ENCODE results near the gene PPRC1. TPM values are rescaled to one million over a fixed set of nuclear protein-coding genes. Genes with fewer than 3 reads are reported as not detected.

The PPRC1 gene
- total and polyA plus RNA-seq, 2 donors (not counting 1 experiment from before 2014, with no cell fraction given), result 23.3 to 36.3 TPM

DNA sequence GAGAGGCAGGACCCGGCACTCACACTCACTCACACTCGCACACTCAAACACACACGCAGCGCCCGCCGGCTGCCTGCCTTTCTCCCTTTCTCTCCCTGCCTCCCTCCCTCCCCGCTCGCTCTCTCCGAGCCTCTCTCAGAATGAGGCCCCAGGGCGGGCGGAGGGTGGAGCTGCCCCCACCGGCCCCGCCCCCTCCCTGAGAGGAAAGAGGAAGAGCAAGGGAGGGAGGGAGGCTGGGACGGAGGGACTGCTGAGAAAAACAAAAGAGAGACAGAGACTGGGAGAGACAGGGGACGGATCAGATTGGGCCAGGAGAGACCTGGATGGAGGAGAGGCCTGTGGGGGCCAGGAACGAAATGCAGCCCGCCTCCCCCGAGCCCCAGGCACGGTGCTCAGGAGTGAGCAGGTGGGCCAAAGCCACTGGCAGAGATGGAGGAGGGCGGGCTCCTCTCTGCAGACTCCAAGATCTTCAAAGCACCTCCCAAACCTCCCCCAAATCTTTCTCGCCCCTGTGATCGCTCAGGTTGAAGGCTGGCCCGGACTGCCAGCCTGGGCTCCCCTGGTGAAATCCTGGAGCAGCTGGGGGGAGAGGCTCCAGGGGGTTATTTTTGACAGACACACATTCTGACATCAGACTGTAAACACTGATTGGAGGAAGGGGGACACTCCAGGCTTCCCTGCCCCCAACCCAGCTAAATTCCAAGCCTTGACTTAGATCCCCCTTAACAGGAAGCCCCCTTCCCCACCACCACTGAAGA lies 17.8 kb upstream of the PPRC1 start:
- Mint-ChIP-seq H3K4me1 (peaks cover 63% of the 10 kb centered on the region), H3K27me3 (no peaks in the 10 kb centered on the region), H3K4me3 (peak overlapping the region; percentile 86), H3K27ac (peak overlapping the region; percentile 91), H3K9me3 (ENCODE audit: insufficient read depth) (no peaks in the 10 kb centered on the region)
- peak; percentile 87 for DNase-seq
- H3K4me2 ChIP-seq (replicated peaks; ENCODE audit: low read depth, low read length, poor library complexity, severe bottlenecking), result peak overlapping the region; percentile 96
- H3K4me3 ChIP-seq (ENCODE audit: control extremely low read depth in 1 of 5, extremely low read depth in 1 of 5, insufficient read depth in 1 of 5, low read depth in 2 of 5, low read length in 4 of 5), result peak overlapping the region; percentile 45 to 64 (median 57)
- no peaks in the 10 kb centered on the region for H3K9me3 ChIP-seq (ENCODE audit: control extremely low read depth in 1 of 3, control insufficient read depth in 2 of 3, insufficient read depth in 1 of 3, low read length in 2 of 3)
- H3K4me1 ChIP-seq (ENCODE audit: control insufficient read depth in 2 of 2, insufficient read depth in 2 of 2, low read length in 2 of 2), result peaks cover 58 to 73% of the 10 kb centered on the region in 2 donors
- H3K27ac ChIP-seq (ENCODE audit: low read length in 2 of 2), result peak overlapping the region; percentile 60 to 94
- CTCF ChIA-PET, result interaction anchor here (0.7 to 1.6 kb wide), 4 partner anchors 17 to 274 kb away, joined by 3 to 5 read pairs (median 4); no protein-coding TSS in a partner anchor
- peaks cover 62% of the 10 kb centered on the region for H4K20me1 ChIP-seq (ENCODE audit: control insufficient read depth, insufficient read depth, low read length, poor library complexity, severe bottlenecking)
- intact Hi-C loops (cut with micrococcal nuclease), result loop anchor here (1.0 to 5.0 kb wide), 4 partner anchors 17 to 273 kb away; partner anchors contain the start of genes HPS6, KCNIP2 and NOLC1
- 0% methylated on average over 12 of the region's 23 CpGs for WGBS (ENCODE audit: insufficient coverage)
- H3K9ac ChIP-seq (ENCODE audit: low read length), result peak overlapping the region; percentile 68
- no peaks in the 10 kb centered on the region for H3K27me3 ChIP-seq (replicated peaks in 1 of 4; ENCODE audit: control extremely low read depth in 1 of 4, control insufficient read depth in 3 of 4, insufficient read depth in 4 of 4, low read length in 3 of 4)
- H3K36me3 ChIP-seq (replicated peaks in 1 of 2; ENCODE audit: control extremely low read depth in 1 of 2, control insufficient read depth in 1 of 2, extremely low read depth in 1 of 2, insufficient read depth in 2 of 2, low read length in 1 of 2), result peaks cover 2 to 14% of the 10 kb centered on the region in 2 experiments
- peak overlapping the region; percentile 77 for H2AFZ ChIP-seq (ENCODE audit: insufficient read depth, low read depth, low read length, poor library complexity, severe bottlenecking)
- TF ChIP-seq CTCF (IDR thresholded peaks at IDR 0.05) (no peak), EZH2 (IDR thresholded peaks at IDR 0.05; ENCODE audit: borderline replicate concordance, insufficient read depth, low read depth, low read length, poor library complexity, severe bottlenecking) (no peak)
- H3K79me2 ChIP-seq (ENCODE audit: control insufficient read depth, insufficient read depth, low read length), result peaks cover 93% of the 10 kb centered on the region
- peak; percentile 79 for ATAC-seq (ENCODE audit: low read depth)
- POLR2A ChIA-PET, result interaction anchor here (0.6 to 1.3 kb wide), 3 partner anchors 50 to 539 kb away, joined by 3 to 7 read pairs (median 4); partner anchors contain the start of gene HPS6

- no peaks in the 10 kb centered on the region for H3K9me3 Mint-ChIP-seq (ENCODE audit: insufficient read depth)
- H3K4me1 ChIP-seq (ENCODE audit: control insufficient read depth in 2 of 2, insufficient read depth in 2 of 2, low read length in 2 of 2), result peaks cover 58 to 73% of the 10 kb centered on the region in 2 donors
- H2AFZ ChIP-seq (ENCODE audit: insufficient read depth, low read depth, low read length, poor library complexity, severe bottlenecking), result no peak overlapping the region
- DNase-seq, result peak; percentile 35
- H3K4me2 ChIP-seq (replicated peaks; ENCODE audit: low read depth, low read length, poor library complexity, severe bottlenecking), result peak overlapping the region; percentile 96
- WGBS (ENCODE audit: insufficient coverage), result 0% methylated on average over 2 of the region's 3 CpGs
- no peak for ATAC-seq (ENCODE audit: low read depth)
- H3K27ac ChIP-seq (ENCODE audit: low read length in 2 of 2), result peak overlapping the region; percentile 60 to 94
- peak overlapping the region; percentile 91 for H3K27ac Mint-ChIP-seq
- no peaks in the 10 kb centered on the region for H3K9me3 ChIP-seq (ENCODE audit: control extremely low read depth in 1 of 3, control insufficient read depth in 2 of 3, insufficient read depth in 1 of 3, low read length in 2 of 3)
- intact Hi-C loops (cut with micrococcal nuclease), result loop anchor here (1.0 to 5.0 kb wide), 4 partner anchors 17 to 273 kb away; partner anchors contain the start of genes HPS6, KCNIP2 and NOLC1
- H4K20me1 ChIP-seq (ENCODE audit: control insufficient read depth, insufficient read depth, low read length, poor library complexity, severe bottlenecking), result peaks cover 54% of the 10 kb centered on the region
- H3K4me1 Mint-ChIP-seq, result peaks cover 63% of the 10 kb centered on the region
- H3K27me3 Mint-ChIP-seq, result no peaks in the 10 kb centered on the region
- no peak for TF ChIP-seq EZH2 (IDR thresholded peaks at IDR 0.05; ENCODE audit: borderline replicate concordance, insufficient read depth, low read depth, low read length, poor library complexity, severe bottlenecking)
- TF ChIP-seq CTCF (IDR thresholded peaks at IDR 0.05), result no peak
- H3K4me3 Mint-ChIP-seq, result peak overlapping the region; percentile 86
- H3K9ac ChIP-seq (ENCODE audit: low read length), result peak overlapping the region; percentile 68
- peak overlapping the region; percentile 45 to 64 (median 57) for H3K4me3 ChIP-seq (ENCODE audit: control extremely low read depth in 1 of 5, extremely low read depth in 1 of 5, insufficient read depth in 1 of 5, low read depth in 2 of 5, low read length in 4 of 5)
- ChIA-PET POLR2A (no interaction called here), CTCF (interaction anchor here (0.7 to 1.6 kb wide), 4 partner anchors 42 to 275 kb away, joined by 3 to 7 read pairs (median 4); no protein-coding TSS in a partner anchor)
- no peaks in the 10 kb centered on the region for H3K27me3 ChIP-seq (replicated peaks in 1 of 4; ENCODE audit: control extremely low read depth in 1 of 4, control insufficient read depth in 3 of 4, insufficient read depth in 4 of 4, low read length in 3 of 4)
- H3K36me3 ChIP-seq (replicated peaks in 1 of 2; ENCODE audit: control extremely low read depth in 1 of 2, control insufficient read depth in 1 of 2, extremely low read depth in 1 of 2, insufficient read depth in 2 of 2, low read length in 1 of 2), result peaks cover 0 to 7% of the 10 kb centered on the region in 2 experiments
- H3K79me2 ChIP-seq (ENCODE audit: control insufficient read depth, insufficient read depth, low read length), result peaks cover 94% of the 10 kb centered on the region
These were observed 17.1 kb upstream of the PPRC1 start for GRCh38 chr10:102115775-102116174.
